HepG2 (cell line): ENCODE measurements around the gene ZBP1. TPM values are rescaled to one million over a fixed set of nuclear protein-coding genes. Genes with fewer than 3 reads are reported as not detected.

Experiments
- BCL6 ChIP-seq: IDR thresholded peaks from 2 replicates; pipeline ENCODE4 v1.6.1; 2016; ENCODE audit warnings: missing genetic modification reagents, missing compliant biosample characterization
- ETV6 ChIP-seq: sonication (generic); formaldehyde crosslinking; conservative IDR thresholded peaks from 2 replicates; pipeline ENCODE4 v1.4.0; 2020; ENCODE audit warnings: missing genetic modification reagents
- FOXA1 ChIP-seq, 2 experiments: fragments of 450-650 bp in 1 of 2; sonication (generic) in 1 of 2; formaldehyde crosslinking in 1 of 2; IDR thresholded peaks; 2 replicates each; pipeline versions ENCODE4 v1.4.0 to v1.6.1; 2016 to 2020; ENCODE audit warnings: missing genetic modification reagents in 1 of 2
- FOXM1 ChIP-seq: sonication (generic); formaldehyde crosslinking; IDR thresholded peaks from 2 replicates; pipeline ENCODE4 v1.5.0; 2020; ENCODE audit warnings: missing genetic modification reagents
- HHEX ChIP-seq: IDR thresholded peaks from 2 replicates; pipeline ENCODE4 v1.6.1; 2016; ENCODE audit warnings: control low read depth
- KLF15 ChIP-seq: sonication (generic); formaldehyde crosslinking; IDR thresholded peaks from 2 replicates; pipeline ENCODE4 v1.8.1; 2023; ENCODE audit warnings: borderline replicate concordance, mild to moderate bottlenecking, inconsistent platforms, missing genetic modification reagents, mixed read lengths
- PHF5A ChIP-seq: IDR thresholded peaks from one replicate; pipeline ENCODE4 v1.6.1; 2018; ENCODE audit warnings: low read depth, missing genetic modification reagents; ENCODE audit not compliant: unreplicated experiment
- SAFB2 ChIP-seq: sonication (generic); formaldehyde crosslinking; IDR thresholded peaks from 2 replicates; pipeline ENCODE4 v1.5.1; 2020; ENCODE audit warnings: missing genetic modification reagents, low read depth, mild to moderate bottlenecking, borderline replicate concordance
- TMF1 ChIP-seq: sonication (generic); formaldehyde crosslinking; IDR thresholded peaks from 2 replicates; pipeline ENCODE4 v1.8.1; 2022; ENCODE audit warnings: low read depth, missing genetic modification reagents
- ZNF101 ChIP-seq: sonication (generic); formaldehyde crosslinking; IDR thresholded peaks from 2 replicates; pipeline ENCODE4 v1.4.0; 2020; ENCODE audit warnings: mild to moderate bottlenecking, low read depth, missing genetic modification reagents, borderline replicate concordance
- ZNF180 ChIP-seq: sonication (generic); formaldehyde crosslinking; IDR thresholded peaks from 2 replicates; pipeline ENCODE4 v1.4.0; 2020; ENCODE audit warnings: low read depth, missing genetic modification reagents, borderline replicate concordance
- ZNF205 ChIP-seq: IDR thresholded peaks from 2 replicates; pipeline ENCODE4 v1.6.1; 2018; ENCODE audit warnings: missing biosample characterization, missing genetic modification reagents
- ZNF235 ChIP-seq: sonication (generic); formaldehyde crosslinking; IDR thresholded peaks from 2 replicates; pipeline ENCODE4 v1.8.1; 2023; ENCODE audit warnings: mild to moderate bottlenecking, missing genetic modification reagents, borderline replicate concordance
- polyA plus RNA-seq, 8 experiments: library from polyadenylated mRNA; depleted of rRNA in 3 of 8; stranded (reverse) in 7 of 8; unstranded in 1 of 8; fragments of >200 nt; fragmentation: Illumina TruSeq in 4 of 8; extraction: Trizol in 4 of 8; gene quantifications; 2 replicates each; pipeline versions ENCODE4 v1.2.1 to v1.2.3, GENCODE V29; 2011 to 2016; ENCODE audit warnings: low read depth in 4 of 8, missing spikeins in 1 of 8, mixed read lengths in 1 of 8; ENCODE audit not compliant: insufficient read depth in 1 of 8
- total RNA-seq, 5 experiments: library from RNA; depleted of rRNA; stranded (reverse); fragments of >200 nt; fragmentation: Illumina TruSeq; extraction: Trizol; gene quantifications; 2 replicates each; pipeline ENCODE4 v1.2.3, GENCODE V29; 2016; ENCODE audit warnings: low read depth in 1 of 5
- TF ChIP-seq, protein P1 (sequence below): sonication (generic); formaldehyde crosslinking; IDR thresholded peaks from 2 replicates; pipeline ENCODE4 v1.4.0; 2020; ENCODE audit warnings: missing genetic modification reagents, borderline replicate concordance
- TF ChIP-seq, protein P2 (sequence below): sonication (generic); formaldehyde crosslinking; IDR thresholded peaks from 2 replicates; pipeline ENCODE4 v1.4.0; 2020; ENCODE audit warnings: mild to moderate bottlenecking, missing genetic modification reagents
- TF ChIP-seq, protein P3 (sequence below): sonication (generic); formaldehyde crosslinking; IDR thresholded peaks from 2 replicates; pipeline ENCODE4 v1.4.0; 2020; ENCODE audit warnings: mild to moderate bottlenecking, missing genetic modification reagents
- TF ChIP-seq, protein P4 (sequence below): sonication (generic); formaldehyde crosslinking; IDR thresholded peaks from 2 replicates; pipeline ENCODE4; 2020; ENCODE audit warnings: missing genetic modification reagents, mild to moderate bottlenecking, borderline replicate concordance

Gene ZBP1
- total and polyA plus RNA-seq, 2 of the 13 experiments (the other 11 are each of a cell fraction or from before 2014, with no cell fraction given) = not detected

DNA sequence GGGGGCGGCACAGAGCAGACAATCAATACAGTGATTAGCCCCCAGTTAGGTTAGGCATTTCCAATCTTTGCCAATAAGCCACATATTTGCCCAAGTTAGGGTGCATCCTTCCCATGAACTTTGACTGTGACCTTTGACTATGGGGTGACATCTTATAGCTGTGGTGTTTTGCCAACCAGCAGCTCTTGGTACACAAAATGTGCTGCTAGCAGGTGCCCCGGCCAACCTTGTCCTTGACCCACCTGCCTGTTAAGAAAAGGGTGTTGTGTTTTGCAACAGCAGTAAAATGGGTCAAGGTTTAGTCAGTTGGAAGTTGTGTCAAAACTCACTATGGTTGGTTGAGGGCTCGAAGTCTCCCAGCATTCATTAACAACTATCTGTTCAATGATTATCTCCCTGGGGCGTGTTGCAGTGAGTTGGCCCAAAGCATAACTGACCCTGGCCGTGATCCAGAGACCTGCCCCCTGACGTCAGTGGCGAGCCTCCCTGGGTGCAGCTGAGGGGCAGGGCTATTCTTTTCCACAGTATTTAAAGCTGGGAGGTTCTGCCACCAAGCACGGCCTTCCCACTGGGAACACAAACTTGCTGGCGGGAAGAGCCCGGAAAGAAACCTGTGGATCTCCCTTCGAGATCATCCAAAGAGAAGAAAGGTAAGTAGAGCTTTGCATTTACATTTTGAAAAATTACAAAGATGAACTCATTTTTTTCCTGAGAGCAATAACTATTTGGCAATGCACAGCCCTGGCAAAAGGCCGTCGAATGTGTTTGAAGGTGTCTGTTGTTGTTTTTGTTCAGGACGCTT is 59.5 kb downstream of the ZBP1 start, which contains the start of gene PCK1 (continued):
- TF ChIP-seq ETV6 (CRISPR knock-in tag) (no peak), ZNF235 (no peak), TMF1 (CRISPR knock-in tag) (0 out of 2 replicates have a peak, but pooled peaks have one; percentile 64), ZNF101 (no peak), BCL6 (CRISPR knock-in tag) (peak; percentile 98), PHF5A (CRISPR knock-in tag) (peak; percentile 74), SAFB2 (no peak; the same call in 1 of the 2 replicates), ZNF205 (CRISPR knock-in tag) (peak; percentile 45; the same call in 1 of the 2 replicates), KLF15 (no peak), FOXM1 (CRISPR knock-in tag) (no peak), ZNF180 (CRISPR knock-in tag) (no peak), HHEX (CRISPR knock-in tag) (peak; percentile 86), FOXA1 (IDR thresholded peaks at IDR 0.05) (no peak), FOXA1 (CRISPR knock-in tag; IDR thresholded peaks at IDR 0.05) (peak; percentile 18; the same call in 1 of the 2 replicates)
- TF ChIP-seq, protein P1, sequence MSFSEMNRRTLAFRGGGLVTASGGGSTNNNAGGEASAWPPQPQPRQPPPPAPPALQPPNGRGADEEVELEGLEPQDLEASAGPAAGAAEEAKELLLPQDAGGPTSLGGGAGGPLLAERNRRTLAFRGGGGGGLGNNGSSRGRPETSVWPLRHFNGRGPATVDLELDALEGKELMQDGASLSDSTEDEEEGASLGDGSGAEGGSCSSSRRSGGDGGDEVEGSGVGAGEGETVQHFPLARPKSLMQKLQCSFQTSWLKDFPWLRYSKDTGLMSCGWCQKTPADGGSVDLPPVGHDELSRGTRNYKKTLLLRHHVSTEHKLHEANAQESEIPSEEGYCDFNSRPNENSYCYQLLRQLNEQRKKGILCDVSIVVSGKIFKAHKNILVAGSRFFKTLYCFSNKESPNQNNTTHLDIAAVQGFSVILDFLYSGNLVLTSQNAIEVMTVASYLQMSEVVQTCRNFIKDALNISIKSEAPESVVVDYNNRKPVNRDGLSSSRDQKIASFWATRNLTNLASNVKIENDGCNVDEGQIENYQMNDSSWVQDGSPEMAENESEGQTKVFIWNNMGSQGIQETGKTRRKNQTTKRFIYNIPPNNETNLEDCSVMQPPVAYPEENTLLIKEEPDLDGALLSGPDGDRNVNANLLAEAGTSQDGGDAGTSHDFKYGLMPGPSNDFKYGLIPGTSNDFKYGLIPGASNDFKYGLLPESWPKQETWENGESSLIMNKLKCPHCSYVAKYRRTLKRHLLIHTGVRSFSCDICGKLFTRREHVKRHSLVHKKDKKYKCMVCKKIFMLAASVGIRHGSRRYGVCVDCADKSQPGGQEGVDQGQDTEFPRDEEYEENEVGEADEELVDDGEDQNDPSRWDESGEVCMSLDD (CRISPR knock-in tag) = peak; percentile 99
- TF ChIP-seq, protein P2, sequence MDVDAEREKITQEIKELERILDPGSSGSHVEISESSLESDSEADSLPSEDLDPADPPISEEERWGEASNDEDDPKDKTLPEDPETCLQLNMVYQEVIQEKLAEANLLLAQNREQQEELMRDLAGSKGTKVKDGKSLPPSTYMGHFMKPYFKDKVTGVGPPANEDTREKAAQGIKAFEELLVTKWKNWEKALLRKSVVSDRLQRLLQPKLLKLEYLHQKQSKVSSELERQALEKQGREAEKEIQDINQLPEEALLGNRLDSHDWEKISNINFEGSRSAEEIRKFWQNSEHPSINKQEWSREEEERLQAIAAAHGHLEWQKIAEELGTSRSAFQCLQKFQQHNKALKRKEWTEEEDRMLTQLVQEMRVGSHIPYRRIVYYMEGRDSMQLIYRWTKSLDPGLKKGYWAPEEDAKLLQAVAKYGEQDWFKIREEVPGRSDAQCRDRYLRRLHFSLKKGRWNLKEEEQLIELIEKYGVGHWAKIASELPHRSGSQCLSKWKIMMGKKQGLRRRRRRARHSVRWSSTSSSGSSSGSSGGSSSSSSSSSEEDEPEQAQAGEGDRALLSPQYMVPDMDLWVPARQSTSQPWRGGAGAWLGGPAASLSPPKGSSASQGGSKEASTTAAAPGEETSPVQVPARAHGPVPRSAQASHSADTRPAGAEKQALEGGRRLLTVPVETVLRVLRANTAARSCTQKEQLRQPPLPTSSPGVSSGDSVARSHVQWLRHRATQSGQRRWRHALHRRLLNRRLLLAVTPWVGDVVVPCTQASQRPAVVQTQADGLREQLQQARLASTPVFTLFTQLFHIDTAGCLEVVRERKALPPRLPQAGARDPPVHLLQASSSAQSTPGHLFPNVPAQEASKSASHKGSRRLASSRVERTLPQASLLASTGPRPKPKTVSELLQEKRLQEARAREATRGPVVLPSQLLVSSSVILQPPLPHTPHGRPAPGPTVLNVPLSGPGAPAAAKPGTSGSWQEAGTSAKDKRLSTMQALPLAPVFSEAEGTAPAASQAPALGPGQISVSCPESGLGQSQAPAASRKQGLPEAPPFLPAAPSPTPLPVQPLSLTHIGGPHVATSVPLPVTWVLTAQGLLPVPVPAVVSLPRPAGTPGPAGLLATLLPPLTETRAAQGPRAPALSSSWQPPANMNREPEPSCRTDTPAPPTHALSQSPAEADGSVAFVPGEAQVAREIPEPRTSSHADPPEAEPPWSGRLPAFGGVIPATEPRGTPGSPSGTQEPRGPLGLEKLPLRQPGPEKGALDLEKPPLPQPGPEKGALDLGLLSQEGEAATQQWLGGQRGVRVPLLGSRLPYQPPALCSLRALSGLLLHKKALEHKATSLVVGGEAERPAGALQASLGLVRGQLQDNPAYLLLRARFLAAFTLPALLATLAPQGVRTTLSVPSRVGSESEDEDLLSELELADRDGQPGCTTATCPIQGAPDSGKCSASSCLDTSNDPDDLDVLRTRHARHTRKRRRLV (CRISPR knock-in tag) = no peak; the same call in 1 of the 2 replicates
- TF ChIP-seq, protein P3, sequence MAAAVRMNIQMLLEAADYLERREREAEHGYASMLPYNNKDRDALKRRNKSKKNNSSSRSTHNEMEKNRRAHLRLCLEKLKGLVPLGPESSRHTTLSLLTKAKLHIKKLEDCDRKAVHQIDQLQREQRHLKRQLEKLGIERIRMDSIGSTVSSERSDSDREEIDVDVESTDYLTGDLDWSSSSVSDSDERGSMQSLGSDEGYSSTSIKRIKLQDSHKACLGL (CRISPR knock-in tag) = no peak
- TF ChIP-seq, protein P4, sequence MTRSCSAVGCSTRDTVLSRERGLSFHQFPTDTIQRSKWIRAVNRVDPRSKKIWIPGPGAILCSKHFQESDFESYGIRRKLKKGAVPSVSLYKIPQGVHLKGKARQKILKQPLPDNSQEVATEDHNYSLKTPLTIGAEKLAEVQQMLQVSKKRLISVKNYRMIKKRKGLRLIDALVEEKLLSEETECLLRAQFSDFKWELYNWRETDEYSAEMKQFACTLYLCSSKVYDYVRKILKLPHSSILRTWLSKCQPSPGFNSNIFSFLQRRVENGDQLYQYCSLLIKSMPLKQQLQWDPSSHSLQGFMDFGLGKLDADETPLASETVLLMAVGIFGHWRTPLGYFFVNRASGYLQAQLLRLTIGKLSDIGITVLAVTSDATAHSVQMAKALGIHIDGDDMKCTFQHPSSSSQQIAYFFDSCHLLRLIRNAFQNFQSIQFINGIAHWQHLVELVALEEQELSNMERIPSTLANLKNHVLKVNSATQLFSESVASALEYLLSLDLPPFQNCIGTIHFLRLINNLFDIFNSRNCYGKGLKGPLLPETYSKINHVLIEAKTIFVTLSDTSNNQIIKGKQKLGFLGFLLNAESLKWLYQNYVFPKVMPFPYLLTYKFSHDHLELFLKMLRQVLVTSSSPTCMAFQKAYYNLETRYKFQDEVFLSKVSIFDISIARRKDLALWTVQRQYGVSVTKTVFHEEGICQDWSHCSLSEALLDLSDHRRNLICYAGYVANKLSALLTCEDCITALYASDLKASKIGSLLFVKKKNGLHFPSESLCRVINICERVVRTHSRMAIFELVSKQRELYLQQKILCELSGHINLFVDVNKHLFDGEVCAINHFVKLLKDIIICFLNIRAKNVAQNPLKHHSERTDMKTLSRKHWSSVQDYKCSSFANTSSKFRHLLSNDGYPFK (CRISPR knock-in tag) = peak; percentile 34; the same call in 1 of the 2 replicates
